K562 (cell line): ENCODE measurements around the gene NINJ2. TPM values are rescaled to one million over a fixed set of nuclear protein-coding genes. Genes with fewer than 3 reads are reported as not detected.

Source experiments
- ATAC-seq: fragments of 200-7000 bp; cut with Tn5 transposase; 3 replicates; pipeline ENCODE4 v1.9.1; 2020; ENCODE audit warnings: moderate library complexity
- BruUV-seq: library from RNA; stranded (reverse); fragments of 400-500 nt; replicated peaks from 2 replicates; lab custom pipeline; 2021; lab: Mats Ljungman, UMichigan
- CTCF ChIA-PET: fragments of 300-600 bp; formaldehyde crosslinking; extraction: SDS; loops from one replicate; lab custom pipeline; 2021; ENCODE audit warnings: low intra/inter-chr PET ratio; lab: Yijun Ruan, JAX
- POLR2A ChIA-PET: fragments of 300-600, 350-650 bp; sonication (Branson Sonifier 250); formaldehyde crosslinking; extraction: SDS; loops from one replicate; lab custom pipeline; 2021; ENCODE audit warnings: antibody characterized with exemption, inconsistent platforms; lab: Yijun Ruan, JAX
- DNase-seq, 4 experiments: peaks; one replicate each; pipeline versions ENCODE4 v3.0.0 to v3.0.0-alpha.2; 2011 to 2018; ENCODE audit warnings: low spot score in 3 of 4, mixed read lengths in 3 of 4; ENCODE audit errors: extremely low read depth in 1 of 4
- FAIRE-seq: peaks from 2 replicates; lab custom pipeline; 2011; peaks lifted over from hg19 to GRCh38; lab: Jason Lieb, UNC
- H2AFZ ChIP-seq: 2 replicates; pipeline ENCODE4 v1.6.0; 2011; ENCODE audit warnings: low read depth, low read length, control low read depth, inconsistent platforms
- H3K27ac ChIP-seq: fragments of 200-600 bp; 3 replicates; pipeline ENCODE4 v1.8.0; 2011; ENCODE audit warnings: low read depth, mild to moderate bottlenecking, control low read depth, inconsistent platforms, low read length, moderate library complexity, mixed read lengths; ENCODE audit errors: extremely low read depth
- H3K27me3 ChIP-seq, 2 experiments: fragments of 300-600 bp in 1 of 2; 2 replicates in 1 of 2; 3 replicates in 1 of 2; pipeline versions ENCODE4 v1.6.0 to v1.8.0; 2011; ENCODE audit warnings: inconsistent platforms in 2 of 2, low read length in 2 of 2, mild to moderate bottlenecking in 1 of 2, mixed read lengths in 1 of 2, moderate library complexity in 1 of 2; ENCODE audit not compliant: control insufficient read depth in 2 of 2, insufficient read depth in 2 of 2
- H3K36me3 ChIP-seq: fragments of 300-600 bp; 3 replicates; pipeline ENCODE4 v1.8.0; 2011; ENCODE audit warnings: mild to moderate bottlenecking, low read length, inconsistent platforms; ENCODE audit not compliant: control insufficient read depth, insufficient read depth
- H3K4me1 ChIP-seq, 2 experiments: fragments of 200-600 bp in 1 of 2; replicated peaks in 1 of 2; 2 replicates in 1 of 2; 3 replicates in 1 of 2; pipeline versions ENCODE4 v1.5.1 to v1.8.0; 2011; ENCODE audit warnings: inconsistent platforms in 2 of 2, low read length in 2 of 2, mild to moderate bottlenecking in 1 of 2, mixed read lengths in 1 of 2, moderate library complexity in 1 of 2; ENCODE audit not compliant: control insufficient read depth in 2 of 2, insufficient read depth in 2 of 2
- H3K4me2 ChIP-seq: 2 replicates; pipeline ENCODE4 v1.6.1; 2011; ENCODE audit warnings: low read length, control low read depth, inconsistent platforms, mixed read lengths; ENCODE audit not compliant: insufficient read depth
- H3K4me3 ChIP-seq: fragments of 200-600 bp; sonication (generic), shearing (Covaris generic); 2 replicates; pipeline ENCODE4 v1.5.1; 2016; ENCODE audit warnings: control low read depth, inconsistent platforms
- H3K79me2 ChIP-seq: fragments of 200-600 bp; 3 replicates; pipeline ENCODE4 v1.8.0; 2011; ENCODE audit warnings: low read length, inconsistent platforms; ENCODE audit not compliant: control insufficient read depth, insufficient read depth
- H3K9ac ChIP-seq, 2 experiments: 2 replicates each; pipeline versions ENCODE4 v1.6.0 to v1.6.1; 2011; ENCODE audit warnings: low read depth in 2 of 2, low read length in 2 of 2, control low read depth in 1 of 2, inconsistent platforms in 1 of 2, mild to moderate bottlenecking in 1 of 2, mixed read lengths in 1 of 2; ENCODE audit not compliant: insufficient read depth in 1 of 2
- H3K9me1 ChIP-seq: one replicate; pipeline ENCODE4 v1.6.0; 2011; ENCODE audit warnings: inconsistent platforms, mild to moderate bottlenecking, low read length, moderate library complexity; ENCODE audit not compliant: control insufficient read depth, insufficient read depth
- H3K9me3 ChIP-seq: replicated peaks from 2 replicates; pipeline ENCODE4 v1.5.1; 2011; ENCODE audit warnings: low read depth, low read length, inconsistent platforms; ENCODE audit not compliant: control insufficient read depth, insufficient read depth
- H4K20me1 ChIP-seq: replicated peaks from 2 replicates; pipeline ENCODE4 v1.6.1; 2011; ENCODE audit warnings: low read length, inconsistent platforms, mixed read lengths; ENCODE audit not compliant: control insufficient read depth, insufficient read depth
- CHD2 ChIP-seq: IDR thresholded peaks from 2 replicates; pipeline ENCODE4 v1.6.1; 2011; ENCODE audit warnings: low read depth, low read length
- CREM ChIP-seq: IDR thresholded peaks from 2 replicates; pipeline ENCODE4 v1.6.1; 2014; ENCODE audit warnings: antibody characterized with exemption, low read depth
- CTCF ChIP-seq, 3 experiments: IDR thresholded peaks in 2 of 3; conservative IDR thresholded peaks in 1 of 3; 2 replicates each; pipeline ENCODE4 v1.5.1; 2011 to 2012; ENCODE audit warnings: low read length in 3 of 3, mild to moderate bottlenecking in 3 of 3, control low read depth in 2 of 3, improper control_type of control experiment in 1 of 3, inconsistent platforms in 1 of 3, low read depth in 1 of 3, mixed read lengths in 1 of 3, moderate library complexity in 1 of 3; ENCODE audit not compliant: insufficient read depth in 2 of 3
- DIDO1 ChIP-seq: fragments of 450-650 bp; IDR thresholded peaks from 2 replicates; pipeline ENCODE4 v1.6.1; 2016; ENCODE audit warnings: low read depth, missing biosample characterization, missing genetic modification characterization
- HDGF ChIP-seq: fragments of 450-650 bp; IDR thresholded peaks from 2 replicates; pipeline ENCODE4 v1.6.1; 2016
- HNRNPLL ChIP-seq: fragments of 200-400 bp; formaldehyde crosslinking; IDR thresholded peaks from 2 replicates; pipeline ENCODE4 v1.6.1; 2017; ENCODE audit warnings: low read length, low read depth, mild to moderate bottlenecking; ENCODE audit not compliant: poor library complexity, severe bottlenecking
- KAT8 ChIP-seq: fragments of 450-650 bp; IDR thresholded peaks from 2 replicates; pipeline ENCODE4 v1.6.1; 2016; ENCODE audit warnings: low read depth, mild to moderate bottlenecking
- MCM3 ChIP-seq: fragments of 450-650 bp; IDR thresholded peaks from 2 replicates; pipeline ENCODE4 v1.6.1; 2016
- NR2F6 ChIP-seq: fragments of 450-650 bp; formaldehyde crosslinking; IDR thresholded peaks from 2 replicates; pipeline ENCODE4 v1.4.0; 2020; ENCODE audit warnings: mild to moderate bottlenecking
- PKNOX1 ChIP-seq: fragments of 450-650 bp; IDR thresholded peaks from 2 replicates; pipeline ENCODE4 v1.6.1; 2016
- SETDB1 ChIP-seq: IDR thresholded peaks from one replicate; pipeline ENCODE4 v1.6.1; 2012; ENCODE audit warnings: low read length, control low read depth, inconsistent platforms
- SRSF3 ChIP-seq: fragments of 200-400 bp; formaldehyde crosslinking; IDR thresholded peaks from 2 replicates; pipeline ENCODE4 v1.6.1; 2016; ENCODE audit warnings: mild to moderate bottlenecking, low read length, moderate library complexity; ENCODE audit not compliant: insufficient read depth
- TAF1 ChIP-seq: IDR thresholded peaks from 2 replicates; pipeline ENCODE4 v1.6.1; 2011; ENCODE audit warnings: mild to moderate bottlenecking, low read length, moderate library complexity; ENCODE audit not compliant: insufficient read depth, control insufficient read depth, severe bottlenecking; ENCODE audit errors: extremely low read depth
- TGIF2 ChIP-seq: sonication (generic); formaldehyde crosslinking; IDR thresholded peaks from 2 replicates; pipeline ENCODE4 v1.8.1; 2022; ENCODE audit warnings: mild to moderate bottlenecking, missing genetic modification reagents, moderate library complexity
- XRCC3 ChIP-seq: fragments of 450-650 bp; IDR thresholded peaks from 2 replicates; pipeline ENCODE4 v1.6.1; 2017; ENCODE audit warnings: mild to moderate bottlenecking, moderate library complexity
- ZC3H8 ChIP-seq: fragments of 450-650 bp; IDR thresholded peaks from 2 replicates; pipeline ENCODE4 v1.6.1; 2017
- ZNF398 ChIP-seq: fragments of 250-450 bp; sonication (Bioruptor Pico); IDR thresholded peaks from 2 replicates; pipeline ENCODE4 v1.8.0; 2021; ENCODE audit warnings: moderate library complexity, mild to moderate bottlenecking, inconsistent platforms
- WGBS: fragments of 100-300 bp; shearing (Covaris generic); methylation state at CpG from one replicate; pipeline ENCODE4 v1.1.6; 2016; ENCODE audit warnings: low coverage, mixed read lengths; ENCODE audit not compliant: insufficient coverage; ENCODE audit errors: missing lambda C conversion rate; 5-methylcytosine and 5-hydroxymethylcytosine counted together
- in situ Hi-C: fragments of 300-500 bp; cut with MboI; formaldehyde crosslinking; loops from 4 replicates; pipeline ENCODE4 v1.15.0; 2018; ENCODE audit warnings: inconsistent platforms, mixed read lengths
- intact Hi-C: fragments of 100-400 bp; cut with micrococcal nuclease; formaldehyde crosslinking; loops from 2 replicates; pipeline ENCODE4 v1.14.2; 2022
- polyA plus RNA-seq, 8 experiments: library from polyadenylated mRNA; depleted of rRNA in 4 of 8; stranded (reverse) in 5 of 8; unstranded in 3 of 8; fragments of >200 nt; fragmentation: Nextera tagmentation in 2 of 8; fragmentation: Illumina TruSeq in 1 of 8; extraction: Ambion mirVana in 2 of 8; extraction: Trizol in 1 of 8; gene quantifications; 2 replicates each; pipeline versions ENCODE4 v1.2.1 to v1.2.3, GENCODE V29; 2011 to 2014; ENCODE audit warnings: inconsistent platforms in 1 of 8, missing spikeins in 1 of 8
- total RNA-seq, 7 experiments: library from RNA; depleted of rRNA in 6 of 7; stranded (reverse); fragments of >200 nt in 6 of 7; fragmentation: Illumina TruSeq in 2 of 7; extraction: Trizol in 2 of 7; gene quantifications; 2 replicates each; pipeline versions ENCODE4 v1.2.1 to v1.2.3, GENCODE V29; 2011 to 2021; ENCODE audit warnings: low replicate concordance in 1 of 7

Gene NINJ2
- total and polyA plus RNA-seq, 9 of the 15 experiments (the other 6 are each of a cell fraction or from before 2014, with no cell fraction given): 2.6 to 16.0 (median 4.5) TPM

GRCh38 chr12:544941-545635, 118.2 kb downstream of the NINJ2 start (continued):
- TF ChIP-seq ZNF398 (CRISPR knock-in tag) (no peak), KAT8 (no peak), DIDO1 (no peak)
- TF ChIP-seq, all 486 proteins: peak for 0

- H3K79me2 ChIP-seq: no peaks in the 10 kb centered on the region
- H3K9me1 ChIP-seq: peaks cover 3% of the 10 kb centered on the region
- CTCF ChIA-PET: no interaction called here
- no peak overlapping the region for H3K27ac ChIP-seq
- H3K4me3 ChIP-seq: no peak overlapping the region
- POLR2A ChIA-PET: interaction anchor here (0.6 to 1.0 kb wide), 2 partner anchors 14 to 640 kb away, joined by 3 to 4 read pairs; no protein-coding TSS in a partner anchor
- peaks cover 3 to 36% of the 10 kb centered on the region in 2 experiments; a peak in 3 of 5 replicates for H3K27me3 ChIP-seq
- FAIRE-seq (no peak), ATAC-seq (no peak), DNase-seq (no peak)
- no TSS peak for BruUV-seq
- H3K9me3 ChIP-seq: no peaks in the 10 kb centered on the region
- intact Hi-C loops: no loop called here
- no peak overlapping the region for H3K9ac ChIP-seq
- in situ Hi-C loops: loop anchor here (5.0 kb wide), 1 partner anchor 87 kb away; the partner anchor contains the start of gene B4GALNT3
- no peak overlapping the region for H3K4me2 ChIP-seq
- 0 out of 2 replicates have a peak, but pooled peaks cover 5% of the 10 kb centered on the region for H4K20me1 ChIP-seq
- H3K36me3 ChIP-seq: no peaks in the 10 kb centered on the region
- WGBS: 12% methylated on average over 6 of the region's 8 CpGs
- H3K4me1 ChIP-seq: peaks cover 0 to 15% of the 10 kb centered on the region in 2 experiments; a peak in 3 of 5 replicates
- H2AFZ ChIP-seq: no peak overlapping the region
- TF ChIP-seq TAF1: no peak
- no peak for TF ChIP-seq SETDB1
- no peak for TF ChIP-seq NR2F6 (CRISPR knock-in tag)
- TF ChIP-seq PKNOX1: no peak
- TF ChIP-seq SRSF3: no peak
- no peak for TF ChIP-seq MCM3
- no peak for TF ChIP-seq ZC3H8
- TF ChIP-seq HDGF: no peak
- TF ChIP-seq CREM: no peak
- no peak for TF ChIP-seq CTCF (IDR thresholded peaks at IDR 0.05 in 2 of 3, conservative IDR thresholded peaks at IDR 0.05 in 1 of 3; ENCODE audit: insufficient read depth in 2 of 3, low read depth in 1 of 3, low read length in 3 of 3)
- TF ChIP-seq TGIF2 (CRISPR knock-in tag): no peak
- TF ChIP-seq CHD2: no peak
- no peak for TF ChIP-seq XRCC3
- TF ChIP-seq HNRNPLL: no peak
These were observed 119.1 kb downstream of the NINJ2 start for GRCh38 chr12:544142-544541.
